Lower leg skin (tissue), 3 donors: ENCODE results near the gene C1orf159.

Source experiments
- CTCF ChIP-seq, 3 donors: fragments of 450-650 bp; IDR thresholded peaks; one replicate each; pipeline ENCODE4 v1.5.1; 2016; ENCODE audit warnings: antibody characterized with exemption in 3 of 3, mild to moderate bottlenecking in 3 of 3, moderate library complexity in 2 of 3
- POLR2A ChIP-seq, 2 donors: fragments of 450-650 bp; IDR thresholded peaks; one replicate each; pipeline ENCODE4 v1.6.1; 2016 to 2017; ENCODE audit warnings: antibody characterized with exemption in 2 of 2, mild to moderate bottlenecking in 1 of 2, moderate library complexity in 1 of 2

- TF ChIP-seq CTCF (IDR thresholded peaks at IDR 0.05) (no peak), POLR2A (IDR thresholded peaks at IDR 0.05) (no peak)
These were observed 11.9 kb upstream of the C1orf159 start for GRCh38 chr1:1127551-1128451.
